ENCODE data around the gene DCC. TPM values are rescaled to one million over a fixed set of nuclear protein-coding genes. Genes with fewer than 3 reads are reported as not detected.
A peak's percentile ranks its signal among the peaks of the same experiment; 100 is the strongest.

Gene DCC
- total and polyA plus RNA-seq, 4 donors = 0.16 to 5.3 (median 2.5) TPM

DNA sequence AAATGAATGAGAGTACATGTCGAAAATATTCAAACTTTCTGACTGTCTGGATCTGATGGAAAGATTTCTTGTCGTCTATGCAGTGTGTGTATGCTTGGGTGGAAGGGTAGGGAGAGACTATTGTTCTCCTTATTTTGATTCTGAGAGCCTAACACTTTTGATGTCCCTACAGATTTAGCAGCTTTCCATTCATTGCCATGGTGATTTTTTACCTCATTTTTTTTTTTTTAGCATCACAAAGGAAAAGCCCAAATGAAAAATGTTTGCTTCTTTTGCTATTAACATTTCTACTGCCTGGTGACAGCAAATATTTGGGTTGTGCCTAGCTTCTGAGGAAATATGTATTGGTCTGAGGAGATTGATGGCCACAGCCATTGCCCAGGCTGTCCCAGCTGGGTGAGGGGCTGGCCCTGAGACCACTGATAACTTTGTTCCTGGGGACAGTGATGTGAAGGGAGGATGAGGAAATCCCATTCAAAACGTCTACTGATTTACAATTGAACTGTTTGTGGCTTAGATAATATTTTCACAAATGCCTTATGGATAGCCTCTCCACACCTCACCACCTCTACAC lies 558.6 kb downstream of the DCC start:
- H3K36me3 ChIP-seq (ENCODE audit: control insufficient read depth in 4 of 4, insufficient read depth in 4 of 4, low read length in 4 of 4) = no peaks in the 10 kb centered on the region
- H3K27me3 ChIP-seq (ENCODE audit: control insufficient read depth in 3 of 3, insufficient read depth in 3 of 3, low read length in 2 of 3) = no peaks in the 10 kb centered on the region
- ATAC-seq (ENCODE audit: insufficient read depth, low FRiP score) (no peak), DNase-seq (no peak)
- TF ChIP-seq, protein P1, sequence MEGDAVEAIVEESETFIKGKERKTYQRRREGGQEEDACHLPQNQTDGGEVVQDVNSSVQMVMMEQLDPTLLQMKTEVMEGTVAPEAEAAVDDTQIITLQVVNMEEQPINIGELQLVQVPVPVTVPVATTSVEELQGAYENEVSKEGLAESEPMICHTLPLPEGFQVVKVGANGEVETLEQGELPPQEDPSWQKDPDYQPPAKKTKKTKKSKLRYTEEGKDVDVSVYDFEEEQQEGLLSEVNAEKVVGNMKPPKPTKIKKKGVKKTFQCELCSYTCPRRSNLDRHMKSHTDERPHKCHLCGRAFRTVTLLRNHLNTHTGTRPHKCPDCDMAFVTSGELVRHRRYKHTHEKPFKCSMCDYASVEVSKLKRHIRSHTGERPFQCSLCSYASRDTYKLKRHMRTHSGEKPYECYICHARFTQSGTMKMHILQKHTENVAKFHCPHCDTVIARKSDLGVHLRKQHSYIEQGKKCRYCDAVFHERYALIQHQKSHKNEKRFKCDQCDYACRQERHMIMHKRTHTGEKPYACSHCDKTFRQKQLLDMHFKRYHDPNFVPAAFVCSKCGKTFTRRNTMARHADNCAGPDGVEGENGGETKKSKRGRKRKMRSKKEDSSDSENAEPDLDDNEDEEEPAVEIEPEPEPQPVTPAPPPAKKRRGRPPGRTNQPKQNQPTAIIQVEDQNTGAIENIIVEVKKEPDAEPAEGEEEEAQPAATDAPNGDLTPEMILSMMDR (IDR thresholded peaks at IDR 0.05; ENCODE audit: control extremely low read depth, extremely low read depth) = no peak
- H3K4me1 ChIP-seq (ENCODE audit: control insufficient read depth in 5 of 5, insufficient read depth in 5 of 5, low read length in 5 of 5) = peaks cover 0 to 5% (median 0%) of the 10 kb centered on the region in 5 donors
- H3K9me3 ChIP-seq (ENCODE audit: control insufficient read depth in 4 of 4, insufficient read depth in 3 of 4, low read length in 3 of 4) = no peaks in the 10 kb centered on the region
- no peak overlapping the region for H3K27ac ChIP-seq (ENCODE audit: low read depth in 1 of 2, low read length in 1 of 2)
- no peak overlapping the region for H3K9ac ChIP-seq (ENCODE audit: insufficient read depth in 1 of 2, low read length in 2 of 2)
- no peak overlapping the region for H3K4me3 ChIP-seq
- WGBS, 2 donors = 53 to 64% methylated on average over 3 of the region's 3 CpGs

DNA sequence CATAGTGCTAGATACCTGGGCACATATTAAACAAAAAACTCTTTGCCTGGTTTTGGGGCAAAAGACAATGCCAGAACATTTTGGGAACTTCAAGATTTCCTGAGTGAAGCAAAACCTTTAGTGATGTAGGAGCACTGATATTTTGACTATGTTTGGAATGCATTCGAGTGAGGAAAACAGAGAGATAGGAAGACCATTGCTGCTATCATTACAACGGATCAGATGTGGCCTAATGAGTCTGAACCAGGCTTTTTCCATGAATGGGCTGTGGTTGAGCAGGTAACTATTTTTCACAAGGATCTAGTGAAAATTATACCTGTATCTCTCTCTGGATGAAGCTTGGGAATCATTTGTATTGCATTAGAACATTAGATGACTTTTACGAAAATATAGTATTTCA lies 562.2 kb downstream of the DCC start:
- no peaks in the 10 kb centered on the region for H3K9me3 ChIP-seq (ENCODE audit: control insufficient read depth in 4 of 4, insufficient read depth in 3 of 4, low read length in 3 of 4)
- H3K36me3 ChIP-seq (ENCODE audit: control insufficient read depth in 4 of 4, insufficient read depth in 4 of 4, low read length in 4 of 4) = no peaks in the 10 kb centered on the region
- H3K4me1 ChIP-seq (ENCODE audit: control insufficient read depth in 5 of 5, insufficient read depth in 5 of 5, low read length in 5 of 5) = peaks cover 0 to 5% (median 0%) of the 10 kb centered on the region in 5 donors
- H3K4me3 ChIP-seq = no peak overlapping the region
- TF ChIP-seq, protein P1 (IDR thresholded peaks at IDR 0.05; ENCODE audit: control extremely low read depth, extremely low read depth) = no peak
- 79% methylated on average over 3 of the region's 3 CpGs for WGBS, 2 donors
- H3K27ac ChIP-seq (ENCODE audit: low read depth in 1 of 2, low read length in 1 of 2) = no peak overlapping the region
- ATAC-seq (ENCODE audit: insufficient read depth, low FRiP score) (no peak), DNase-seq (no peak)
- H3K27me3 ChIP-seq (ENCODE audit: control insufficient read depth in 3 of 3, insufficient read depth in 3 of 3, low read length in 2 of 3) = no peaks in the 10 kb centered on the region
- no peak overlapping the region for H3K9ac ChIP-seq (ENCODE audit: insufficient read depth in 1 of 2, low read length in 2 of 2)

DNA sequence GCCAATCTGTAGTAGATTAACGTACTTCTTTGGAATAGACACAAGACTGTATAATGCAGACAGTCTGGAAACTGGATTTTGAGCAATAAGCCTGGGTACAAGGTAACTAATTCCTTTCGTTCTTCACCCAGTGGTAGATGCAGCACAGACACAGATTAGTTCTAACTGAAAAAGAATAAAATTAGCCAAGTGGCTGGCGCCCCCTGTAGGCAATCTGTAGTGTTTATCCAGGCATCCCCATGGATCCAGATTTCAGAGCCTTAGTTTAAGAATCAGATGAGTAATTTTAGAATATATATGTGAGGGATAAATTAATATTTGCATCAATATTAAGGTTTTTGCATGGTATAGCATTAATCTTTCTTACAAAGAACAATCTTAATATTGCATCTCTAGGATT lies 563.9 kb downstream of the DCC start:
- H3K27me3 ChIP-seq (ENCODE audit: control insufficient read depth in 3 of 3, insufficient read depth in 3 of 3, low read length in 2 of 3) = no peaks in the 10 kb centered on the region
- no peak overlapping the region for H3K27ac ChIP-seq (ENCODE audit: low read depth in 1 of 2, low read length in 1 of 2)
- DNase-seq = peak; percentile 54 to 65 (median 64)
- no peaks in the 10 kb centered on the region for H3K4me1 ChIP-seq (ENCODE audit: control insufficient read depth in 5 of 5, insufficient read depth in 5 of 5, low read length in 5 of 5)
- H3K9me3 ChIP-seq (ENCODE audit: control insufficient read depth in 4 of 4, insufficient read depth in 3 of 4, low read length in 3 of 4) = no peaks in the 10 kb centered on the region
- H3K9ac ChIP-seq (ENCODE audit: insufficient read depth in 1 of 2, low read length in 2 of 2) = no peak overlapping the region
- TF ChIP-seq, protein P1 (IDR thresholded peaks at IDR 0.05; ENCODE audit: control extremely low read depth, extremely low read depth) = peak; percentile 3
- H3K4me3 ChIP-seq = no peak overlapping the region
- no peaks in the 10 kb centered on the region for H3K36me3 ChIP-seq (ENCODE audit: control insufficient read depth in 4 of 4, insufficient read depth in 4 of 4, low read length in 4 of 4)
- WGBS, 2 donors = 25 to 26% methylated on average over 3 of the region's 3 CpGs
- ATAC-seq (ENCODE audit: insufficient read depth, low FRiP score) = no peak

Measured in lung (tissue), 12 donors.